GM23338 (cell line): Measurements from ENCODE around the gene GNG7. TPM values are rescaled to one million over a fixed set of nuclear protein-coding genes. Genes with fewer than 3 reads are reported as not detected.

Experiments
- ATAC-seq: fragments of 200-7000 bp; cut with Tn5 transposase; 3 replicates; pipeline ENCODE4 v1.9.1; 2020
- DNase-seq: peaks from one replicate; pipeline ENCODE4 v3.0.0-alpha.2; 2015; ENCODE audit warnings: low spot score
- H2AFZ ChIP-seq: fragments of 200-600 bp; sonication (generic); 2 replicates; pipeline ENCODE4 v1.8.0; 2016; ENCODE audit warnings: antibody characterized with exemption, mild to moderate bottlenecking, moderate library complexity
- H3F3A ChIP-seq: fragments of 200-600 bp; sonication (generic); replicated peaks from 2 replicates; pipeline ENCODE4 v1.8.0; 2017; ENCODE audit warnings: antibody characterized with exemption, mixed run types, low read depth
- H3K27ac ChIP-seq: fragments of 200-600 bp; sonication (generic); 2 replicates; pipeline ENCODE4 v1.6.1; 2016; ENCODE audit warnings: low read depth
- H3K27me3 ChIP-seq: fragments of 200-600 bp; sonication (generic); 2 replicates; pipeline ENCODE4 v1.8.0; 2016; ENCODE audit warnings: mild to moderate bottlenecking, mixed run types, moderate library complexity; ENCODE audit not compliant: insufficient read depth
- H3K36me3 ChIP-seq: fragments of 200-600 bp; sonication (generic); 2 replicates; pipeline ENCODE4 v1.8.0; 2016; ENCODE audit warnings: mild to moderate bottlenecking; ENCODE audit not compliant: insufficient read depth
- H3K4me1 ChIP-seq: fragments of 200-600 bp; sonication (generic); 2 replicates; pipeline ENCODE4 v1.8.0; 2016; ENCODE audit warnings: mild to moderate bottlenecking, moderate library complexity; ENCODE audit not compliant: insufficient read depth
- H3K4me2 ChIP-seq: fragments of 200-600 bp; sonication (generic); 2 replicates; pipeline ENCODE4 v1.7.1; 2017; ENCODE audit warnings: mixed run types
- H3K4me3 ChIP-seq: fragments of 200-600 bp; sonication (generic); 2 replicates; pipeline ENCODE4 v1.6.1; 2016; ENCODE audit warnings: mixed run types
- H3K79me2 ChIP-seq: fragments of 200-600 bp; sonication (generic); replicated peaks from 2 replicates; pipeline ENCODE4 v1.8.0; 2017; ENCODE audit warnings: mild to moderate bottlenecking; ENCODE audit not compliant: insufficient read depth
- H3K9me2 ChIP-seq: fragments of 200-600 bp; sonication (generic); 2 replicates; pipeline ENCODE4 v1.8.0; 2017; ENCODE audit not compliant: insufficient read depth
- H4K20me1 ChIP-seq: fragments of 200-600 bp; sonication (generic); replicated peaks from 2 replicates; pipeline ENCODE4 v1.8.0; 2017; ENCODE audit warnings: mild to moderate bottlenecking; ENCODE audit not compliant: insufficient read depth
- H3K27ac Mint-ChIP-seq: 2 replicates; pipeline ENCODE4 v1.8.0; 2020; ENCODE audit warnings: inconsistent platforms, mild to moderate bottlenecking, moderate library complexity, mixed read lengths
- H3K27me3 Mint-ChIP-seq: 3 replicates; pipeline ENCODE4 v1.8.0; 2022; ENCODE audit warnings: low read depth, mild to moderate bottlenecking, moderate library complexity, mixed read lengths, inconsistent platforms; ENCODE audit not compliant: insufficient read depth, poor library complexity
- H3K36me3 Mint-ChIP-seq: 3 replicates; pipeline ENCODE4 v1.8.0; 2021; ENCODE audit warnings: low read depth, mild to moderate bottlenecking, inconsistent platforms, moderate library complexity, mixed read lengths
- H3K4me1 Mint-ChIP-seq: 3 replicates; pipeline ENCODE4 v1.8.0; 2020; ENCODE audit warnings: mild to moderate bottlenecking, inconsistent platforms, mixed read lengths
- H3K4me3 Mint-ChIP-seq: 3 replicates; pipeline ENCODE4 v1.8.0; 2021; ENCODE audit warnings: moderate library complexity, mild to moderate bottlenecking, inconsistent platforms, mixed read lengths
- H3K9me3 Mint-ChIP-seq: 3 replicates; pipeline ENCODE4 v1.8.0; 2020; ENCODE audit warnings: moderate library complexity, mild to moderate bottlenecking, inconsistent platforms, mixed read lengths
- CREB1 ChIP-seq: fragments of 250-450 bp; sonication (Bioruptor Pico); IDR thresholded peaks from 2 replicates; pipeline ENCODE4 v1.5.0; 2020; ENCODE audit warnings: low read depth, mild to moderate bottlenecking, moderate library complexity
- ETS1 ChIP-seq: IDR thresholded peaks from 2 replicates; pipeline ENCODE4 v1.6.1; 2016; ENCODE audit warnings: antibody characterized with exemption
- EZH2 ChIP-seq: fragments of 200-600 bp; sonication (generic); IDR thresholded peaks from one replicate; pipeline ENCODE4 v1.8.0; 2017; ENCODE audit warnings: antibody characterized with exemption, mild to moderate bottlenecking, low read depth; ENCODE audit not compliant: unreplicated experiment
- EZH2phosphoT487 ChIP-seq: fragments of 200-600 bp; sonication (generic); IDR thresholded peaks from one replicate; pipeline ENCODE4 v1.8.1; 2018; ENCODE audit warnings: antibody characterized with exemption; ENCODE audit not compliant: unreplicated experiment
- JUNB ChIP-seq: IDR thresholded peaks from one replicate; pipeline ENCODE4 v1.6.1; 2016; ENCODE audit warnings: antibody characterized with exemption; ENCODE audit not compliant: unreplicated experiment
- NANOG ChIP-seq: IDR thresholded peaks from 2 replicates; pipeline ENCODE4 v1.6.1; 2016; ENCODE audit warnings: antibody characterized with exemption, borderline replicate concordance
- STAT1 ChIP-seq: IDR thresholded peaks from one replicate; pipeline ENCODE4 v1.6.1; 2016; ENCODE audit warnings: antibody characterized with exemption; ENCODE audit not compliant: unreplicated experiment
- ZNF331 ChIP-seq: fragments of 250-450 bp; sonication (Bioruptor Pico); IDR thresholded peaks from 2 replicates; pipeline ENCODE4 v1.5.0; 2020; ENCODE audit warnings: low read depth, mild to moderate bottlenecking, moderate library complexity
- ZNF462 ChIP-seq: fragments of 250-450 bp; sonication (Bioruptor Pico); IDR thresholded peaks from 2 replicates; pipeline ENCODE4 v1.5.0; 2020; ENCODE audit warnings: mild to moderate bottlenecking, moderate library complexity
- polyA plus RNA-seq: library from polyadenylated mRNA; unstranded; fragments of >200 nt; fragmentation: Nextera tagmentation; extraction: Ambion mirVana; gene quantifications from 2 replicates; pipeline ENCODE4 v1.2.1, GENCODE V29; 2016
- total RNA-seq: library from RNA; depleted of rRNA; stranded (reverse); fragments of >200 nt; shearing (Covaris generic); gene quantifications from 2 replicates; pipeline ENCODE4 v1.2.3, GENCODE V29; 2014

GNG7 gene
- total and polyA plus RNA-seq, 2 experiments from 2014 or later, result 5.1 to 5.4 TPM

GRCh38 chr19:2524361-2524839 is 178.1 kb downstream of the GNG7 start:
- Histone ChIP-seq H4K20me1 (no peaks in the 10 kb centered on the region), H3K36me3 (no peaks in the 10 kb centered on the region), H3K27me3 (no peaks in the 10 kb centered on the region), H3K79me2 (no peaks in the 10 kb centered on the region), H3K4me2 (no peak overlapping the region), H3K4me1 (peaks cover 12% of the 10 kb centered on the region; the same call in 1 of the 2 replicates), H3K27ac (peak overlapping the region; percentile 9; the same call in 1 of the 2 replicates), H3K9me2 (no peaks in the 10 kb centered on the region), H3F3A (peaks cover 18% of the 10 kb centered on the region), H3K4me3 (no peak overlapping the region), H2AFZ (no peak overlapping the region)
- no peak overlapping the region for H3K4me3 Mint-ChIP-seq
- no peaks in the 10 kb centered on the region for H3K9me3 Mint-ChIP-seq
- DNase-seq, result no peak
- ATAC-seq, result no peak
- peak overlapping the region; percentile 86 for H3K27ac Mint-ChIP-seq
- no peaks in the 10 kb centered on the region for H3K36me3 Mint-ChIP-seq
- H3K4me1 Mint-ChIP-seq, result peaks cover 13% of the 10 kb centered on the region
- TF ChIP-seq ZNF462 (CRISPR knock-in tag), result no peak
- TF ChIP-seq NANOG, result no peak
- no peak for TF ChIP-seq EZH2
- no peak for TF ChIP-seq CREB1
- TF ChIP-seq JUNB, result no peak
- TF ChIP-seq ZNF331 (CRISPR knock-in tag), result no peak
- TF ChIP-seq ETS1, result no peak
- TF ChIP-seq STAT1, result no peak
- no peak for TF ChIP-seq EZH2phosphoT487
- peaks cover 8% of the 10 kb centered on the region for H3K27me3 Mint-ChIP-seq
